ENCODE measurements around the gene MTUS2.

MTUS2 gene

DNA sequence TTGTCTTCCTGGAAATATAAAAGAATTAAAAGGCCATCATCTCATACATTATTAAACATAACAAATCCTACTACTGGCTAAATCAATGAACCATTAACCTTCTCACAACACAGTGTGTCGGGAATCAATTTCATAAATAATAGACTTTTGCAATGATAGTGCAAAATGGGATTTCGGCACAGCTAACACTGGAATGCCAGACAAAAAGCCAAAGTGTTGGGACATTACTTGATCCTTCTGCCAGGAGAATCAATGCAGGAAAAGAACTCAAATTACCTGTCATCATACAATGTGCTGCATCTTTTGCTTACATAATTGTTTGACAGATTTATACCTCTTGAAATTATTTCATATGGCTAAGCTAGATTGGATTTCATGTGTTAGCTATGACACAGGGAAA lies 334.3 kb downstream of the MTUS2 start:
- H3K9me2 ChIP-seq (replicated peaks; ENCODE audit: insufficient read depth, low read length), result no peaks in the 10 kb centered on the region
- no peak overlapping the region for H3K27ac ChIP-seq (ENCODE audit: low read depth, low read length)
- no peaks in the 10 kb centered on the region for H3K79me2 ChIP-seq (ENCODE audit: insufficient read depth, low read length)
- H3K4me3 ChIP-seq (ENCODE audit: insufficient read depth, low read length, poor library complexity, severe bottlenecking), result no peak overlapping the region
- H3K9ac ChIP-seq (ENCODE audit: low read length), result no peak overlapping the region
- TF ChIP-seq, protein P1, sequence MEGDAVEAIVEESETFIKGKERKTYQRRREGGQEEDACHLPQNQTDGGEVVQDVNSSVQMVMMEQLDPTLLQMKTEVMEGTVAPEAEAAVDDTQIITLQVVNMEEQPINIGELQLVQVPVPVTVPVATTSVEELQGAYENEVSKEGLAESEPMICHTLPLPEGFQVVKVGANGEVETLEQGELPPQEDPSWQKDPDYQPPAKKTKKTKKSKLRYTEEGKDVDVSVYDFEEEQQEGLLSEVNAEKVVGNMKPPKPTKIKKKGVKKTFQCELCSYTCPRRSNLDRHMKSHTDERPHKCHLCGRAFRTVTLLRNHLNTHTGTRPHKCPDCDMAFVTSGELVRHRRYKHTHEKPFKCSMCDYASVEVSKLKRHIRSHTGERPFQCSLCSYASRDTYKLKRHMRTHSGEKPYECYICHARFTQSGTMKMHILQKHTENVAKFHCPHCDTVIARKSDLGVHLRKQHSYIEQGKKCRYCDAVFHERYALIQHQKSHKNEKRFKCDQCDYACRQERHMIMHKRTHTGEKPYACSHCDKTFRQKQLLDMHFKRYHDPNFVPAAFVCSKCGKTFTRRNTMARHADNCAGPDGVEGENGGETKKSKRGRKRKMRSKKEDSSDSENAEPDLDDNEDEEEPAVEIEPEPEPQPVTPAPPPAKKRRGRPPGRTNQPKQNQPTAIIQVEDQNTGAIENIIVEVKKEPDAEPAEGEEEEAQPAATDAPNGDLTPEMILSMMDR (IDR thresholded peaks at IDR 0.05; ENCODE audit: insufficient read depth, low read length, poor library complexity, severe bottlenecking), result no peak
- TF ChIP-seq EZH2phosphoT487 (conservative IDR thresholded peaks at IDR 0.05; ENCODE audit: low read length), result no peak
- no peaks in the 10 kb centered on the region for H3F3A ChIP-seq (ENCODE audit: insufficient read depth)
- no peaks in the 10 kb centered on the region for H3K36me3 ChIP-seq (ENCODE audit: low read length)
- H3K4me2 ChIP-seq (ENCODE audit: low read depth, low read length, poor library complexity, severe bottlenecking), result no peak overlapping the region
- H2AFZ ChIP-seq (ENCODE audit: low read depth, low read length, severe bottlenecking), result no peak overlapping the region
- H3K9me3 ChIP-seq (ENCODE audit: insufficient read depth, low read length), result no peaks in the 10 kb centered on the region
- H3K27me3 ChIP-seq (ENCODE audit: low read length), result no peaks in the 10 kb centered on the region
- no peaks in the 10 kb centered on the region for H4K20me1 ChIP-seq (ENCODE audit: low read depth, low read length)

DNA sequence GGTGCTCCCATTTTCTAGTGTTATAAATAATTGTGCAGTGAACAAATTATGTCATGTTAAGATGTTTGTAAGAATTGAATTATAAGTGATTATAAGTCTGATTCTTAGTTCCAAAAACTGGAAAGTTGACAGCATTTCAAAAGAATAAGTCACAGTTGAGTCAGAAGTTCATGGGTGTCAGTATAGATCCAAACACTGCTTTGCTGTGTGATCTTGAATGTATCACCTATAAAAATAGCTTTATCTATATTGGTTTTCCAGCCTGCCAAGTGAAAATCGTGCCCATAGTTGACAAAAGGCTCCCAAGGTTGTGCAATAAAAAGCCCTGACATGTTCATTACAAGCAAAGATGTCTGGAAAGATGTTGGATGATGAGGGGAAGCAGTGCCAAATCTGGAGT lies 336.0 kb downstream of the MTUS2 start:
- no peaks in the 10 kb centered on the region for H3K9me2 ChIP-seq (replicated peaks; ENCODE audit: insufficient read depth, low read length)
- no peak overlapping the region for H3K27ac ChIP-seq (ENCODE audit: low read depth, low read length)
- no peak overlapping the region for H3K4me3 ChIP-seq (ENCODE audit: insufficient read depth, low read length, poor library complexity, severe bottlenecking)
- no peaks in the 10 kb centered on the region for H3K9me3 ChIP-seq (ENCODE audit: insufficient read depth, low read length)
- H3K36me3 ChIP-seq (ENCODE audit: low read length), result no peaks in the 10 kb centered on the region
- H4K20me1 ChIP-seq (ENCODE audit: low read depth, low read length), result no peaks in the 10 kb centered on the region
- TF ChIP-seq EZH2phosphoT487 (conservative IDR thresholded peaks at IDR 0.05; ENCODE audit: low read length), result no peak
- TF ChIP-seq, protein P1 (IDR thresholded peaks at IDR 0.05; ENCODE audit: insufficient read depth, low read length, poor library complexity, severe bottlenecking), result no peak
- H3F3A ChIP-seq (ENCODE audit: insufficient read depth), result no peaks in the 10 kb centered on the region
- H3K79me2 ChIP-seq (ENCODE audit: insufficient read depth, low read length), result no peaks in the 10 kb centered on the region
- no peak overlapping the region for H3K9ac ChIP-seq (ENCODE audit: low read length)
- H2AFZ ChIP-seq (ENCODE audit: low read depth, low read length, severe bottlenecking), result no peak overlapping the region
- H3K4me2 ChIP-seq (ENCODE audit: low read depth, low read length, poor library complexity, severe bottlenecking), result no peak overlapping the region
- no peaks in the 10 kb centered on the region for H3K27me3 ChIP-seq (ENCODE audit: low read length)

DNA sequence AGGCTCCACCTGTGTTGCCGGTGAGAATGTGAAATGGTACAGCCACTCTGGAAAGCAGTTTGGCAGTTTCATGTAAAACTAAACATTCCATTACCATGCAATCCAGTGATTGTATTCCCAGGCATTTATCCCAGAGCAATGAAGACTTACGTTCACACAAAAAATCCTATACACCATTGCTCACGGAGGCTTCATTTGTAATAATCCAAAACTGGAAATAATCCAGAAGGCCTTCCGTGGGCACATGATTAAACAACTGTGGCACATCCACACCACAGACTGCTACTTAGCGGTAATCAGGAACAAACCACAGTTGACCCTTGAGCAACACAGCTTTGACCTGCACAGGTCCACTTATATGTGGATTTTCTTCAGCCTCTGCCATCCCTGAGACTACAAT lies 339.7 kb downstream of the MTUS2 start:
- no peak for TF ChIP-seq EZH2phosphoT487 (conservative IDR thresholded peaks at IDR 0.05; ENCODE audit: low read length)
- TF ChIP-seq, protein P1 (IDR thresholded peaks at IDR 0.05; ENCODE audit: insufficient read depth, low read length, poor library complexity, severe bottlenecking), result no peak
- no peaks in the 10 kb centered on the region for H3K9me3 ChIP-seq (ENCODE audit: insufficient read depth, low read length)
- H3K27me3 ChIP-seq (ENCODE audit: low read length), result no peaks in the 10 kb centered on the region

More for the DNA sequence above, 339.7 kb downstream of the MTUS2 start:
- Histone ChIP-seq H3K36me3 (ENCODE audit: low read length) (no peaks in the 10 kb centered on the region), H3K9me2 (replicated peaks; ENCODE audit: insufficient read depth, low read length) (no peaks in the 10 kb centered on the region), H4K20me1 (ENCODE audit: low read depth, low read length) (no peaks in the 10 kb centered on the region), H3K4me3 (ENCODE audit: insufficient read depth, low read length, poor library complexity, severe bottlenecking) (no peak overlapping the region), H3K4me2 (ENCODE audit: low read depth, low read length, poor library complexity, severe bottlenecking) (no peak overlapping the region), H3K27ac (ENCODE audit: low read depth, low read length) (no peak overlapping the region), H2AFZ (ENCODE audit: low read depth, low read length, severe bottlenecking) (no peak overlapping the region), H3K9ac (ENCODE audit: low read length) (no peak overlapping the region), H3F3A (ENCODE audit: insufficient read depth) (no peaks in the 10 kb centered on the region), H3K79me2 (ENCODE audit: insufficient read depth, low read length) (no peaks in the 10 kb centered on the region)

Measured in SU-DHL-6 (cell line).